GM19238 (cell line): ENCODE results near the gene RAB11FIP3.

Experiments
- DNase-seq: peaks from one replicate; pipeline ENCODE4 v3.0.0; 2011; ENCODE audit warnings: low spot score; ENCODE audit not compliant: insufficient read length

Gene RAB11FIP3

GRCh38 chr16:424033-424622 is 1.3 kb upstream of the RAB11FIP3 start:
- DNase-seq: no peak

- no peak for DNase-seq
These were observed 797 bp upstream of the RAB11FIP3 start for GRCh38 chr16:424623-425081.

GRCh38 chr16:425740-426114 is 278 bp downstream of the RAB11FIP3 start:
- DNase-seq: no peak

DNA sequence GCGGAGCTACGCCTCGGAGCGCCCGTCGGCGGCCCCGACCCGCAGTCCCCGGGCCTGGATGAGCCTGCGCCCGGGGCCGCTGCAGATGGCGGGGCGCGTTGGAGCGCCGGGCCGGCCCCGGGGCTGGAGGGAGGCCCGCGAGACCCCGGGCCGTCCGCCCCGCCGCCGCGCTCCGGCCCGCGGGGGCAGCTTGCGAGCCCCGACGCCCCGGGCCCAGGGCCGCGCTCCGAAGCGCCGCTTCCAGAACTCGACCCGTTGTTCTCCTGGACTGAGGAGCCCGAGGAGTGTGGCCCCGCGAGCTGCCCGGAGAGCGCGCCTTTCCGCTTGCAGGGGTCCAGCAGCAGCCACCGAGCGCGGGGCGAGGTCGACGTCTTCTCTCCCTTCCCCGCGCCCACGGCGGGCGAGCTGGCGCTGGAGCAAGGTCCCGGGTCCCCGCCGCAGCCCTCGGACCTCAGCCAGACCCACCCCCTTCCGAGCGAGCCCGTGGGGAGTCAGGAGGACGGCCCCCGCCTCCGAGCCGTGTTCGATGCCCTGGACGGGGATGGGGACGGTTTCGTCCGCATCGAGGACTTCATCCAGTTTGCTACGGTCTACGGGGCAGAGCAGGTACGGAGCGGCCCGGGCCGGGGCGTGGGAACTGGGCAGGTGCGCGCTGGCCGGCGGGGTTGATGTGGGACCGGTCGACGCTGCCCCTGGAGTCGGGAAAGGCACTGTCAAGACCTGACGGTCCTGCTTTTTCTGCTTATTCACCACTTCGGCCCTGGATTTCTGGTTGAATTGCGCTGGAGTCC is 861 bp downstream of the RAB11FIP3 start:
- peak; percentile 36 for DNase-seq

DNA sequence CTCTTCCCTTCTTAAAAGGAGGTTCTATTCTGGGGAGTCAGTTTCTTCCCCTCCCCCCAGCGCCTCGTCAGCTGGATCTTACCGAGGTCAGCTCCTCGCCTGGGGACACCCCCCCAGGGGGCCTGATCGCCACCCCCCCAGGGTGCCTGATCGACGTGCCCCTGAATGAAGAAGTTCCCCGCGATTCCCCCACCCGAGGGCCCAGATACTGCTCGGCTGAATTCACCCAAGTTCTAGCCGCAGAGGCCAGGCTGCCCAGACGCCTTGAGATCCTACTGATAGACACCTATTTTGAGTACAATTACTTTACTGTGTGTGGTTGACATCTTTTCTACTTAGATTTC is 1.4 kb downstream of the RAB11FIP3 start:
- DNase-seq: no peak

DNA sequence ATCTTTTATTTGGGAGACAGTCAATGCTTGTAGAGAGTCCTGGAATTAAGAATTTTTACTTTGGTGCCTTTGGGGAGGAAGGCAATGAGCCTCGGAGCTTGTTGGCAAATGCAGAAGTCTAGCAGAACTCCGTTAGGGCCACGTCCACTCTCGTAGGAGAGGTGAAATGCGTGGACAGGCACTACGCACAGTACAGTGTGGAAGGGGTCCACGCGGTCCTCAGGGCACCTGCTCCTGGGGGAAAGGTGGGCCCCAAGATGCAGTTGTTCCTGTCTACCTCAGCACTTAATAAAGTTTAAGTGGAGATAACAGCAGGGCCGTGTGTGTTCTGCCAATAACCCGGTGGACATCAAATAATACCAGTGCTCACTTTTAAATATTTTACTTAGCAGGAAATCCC is 1.8 kb downstream of the RAB11FIP3 start:
- no peak for DNase-seq

DNA sequence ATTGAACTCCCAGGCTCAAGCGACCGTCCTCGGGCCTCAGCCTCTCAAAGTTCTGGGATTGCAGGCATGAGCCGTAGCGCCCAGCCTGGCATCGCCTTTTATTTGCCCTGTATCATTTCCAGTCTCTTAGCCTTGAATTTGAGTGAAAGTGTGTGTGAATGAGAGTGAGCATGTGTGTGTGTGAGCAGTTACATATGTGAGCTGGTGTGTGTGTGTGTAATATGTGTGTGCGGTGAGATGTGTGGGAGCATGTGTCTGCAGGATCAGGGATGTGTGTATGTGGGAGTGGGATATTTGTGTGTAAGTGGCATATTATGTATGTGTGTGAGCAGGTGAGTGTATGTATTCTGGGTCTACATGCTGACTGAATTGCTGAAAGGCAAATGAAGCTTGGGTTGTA is 5.5 kb downstream of the RAB11FIP3 start:
- DNase-seq: no peak

DNA sequence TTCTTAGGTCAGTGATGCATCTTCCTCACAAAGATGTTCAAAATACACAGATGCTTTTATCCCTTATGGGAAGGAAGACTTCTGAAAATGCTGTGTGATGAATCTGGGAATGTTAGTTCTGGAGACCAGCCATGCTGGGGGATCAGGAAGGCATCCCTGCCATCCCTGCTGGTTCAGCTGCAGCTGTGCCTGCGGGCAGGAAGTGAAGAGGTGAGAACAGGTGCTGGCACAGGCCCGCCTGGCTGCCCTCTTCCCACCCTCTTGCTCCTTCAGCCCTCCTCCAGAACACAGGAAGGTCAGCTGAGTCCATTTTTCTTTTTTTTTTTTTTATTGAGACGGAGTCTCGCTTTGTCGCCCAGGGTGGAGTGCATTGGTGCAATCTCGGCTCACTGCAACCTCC is 15.2 kb downstream of the RAB11FIP3 start:
- DNase-seq: no peak

GRCh38 chr16:441447-441846 is 16.0 kb downstream of the RAB11FIP3 start:
- DNase-seq: no peak

DNA sequence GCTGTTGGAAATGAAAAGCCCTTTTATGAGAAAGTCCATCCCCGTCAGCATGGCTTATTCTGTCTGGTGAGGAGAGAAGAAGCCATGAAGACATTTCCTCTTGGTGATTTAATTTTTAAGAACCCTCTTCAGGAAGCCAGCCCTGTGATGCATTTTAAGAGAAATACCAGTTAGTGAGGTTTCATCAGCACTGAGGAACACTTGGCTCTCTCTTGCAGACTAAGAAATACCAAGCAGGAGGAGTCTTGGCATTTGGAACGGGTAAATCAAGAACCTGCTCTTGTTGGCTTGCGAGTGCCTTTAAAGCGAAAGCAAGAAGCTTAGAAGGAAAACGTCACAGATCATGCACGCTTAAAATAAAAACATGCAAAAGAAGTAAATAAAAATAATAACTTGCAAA is 17.5 kb downstream of the RAB11FIP3 start:
- no peak for DNase-seq

- DNase-seq: no peak
These were observed 18.6 kb downstream of the RAB11FIP3 start for GRCh38 chr16:444027-444426.

DNA sequence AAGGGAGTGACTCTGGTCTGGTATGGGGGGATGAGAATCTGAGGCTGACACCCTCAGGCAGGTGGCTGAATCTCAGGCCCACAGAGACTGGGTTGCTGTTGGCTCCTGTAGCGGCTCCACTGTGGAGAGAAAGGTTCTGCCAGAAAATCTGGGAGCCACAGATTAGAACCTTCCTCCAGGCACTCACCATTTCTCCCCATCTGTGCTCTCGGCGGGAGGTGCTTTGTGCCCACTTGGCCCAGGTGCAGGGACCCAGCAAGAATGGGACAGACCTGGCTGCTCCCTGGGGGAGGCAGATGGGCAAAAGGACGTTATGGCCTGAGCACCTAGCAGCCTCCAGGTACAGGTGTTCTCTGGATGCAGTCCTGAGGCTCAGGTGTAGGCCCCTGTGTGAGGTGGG is 20.1 kb downstream of the RAB11FIP3 start:
- DNase-seq: no peak

- no peak for DNase-seq
These were observed 24.9 kb downstream of the RAB11FIP3 start for GRCh38 chr16:450385-450784.

DNA sequence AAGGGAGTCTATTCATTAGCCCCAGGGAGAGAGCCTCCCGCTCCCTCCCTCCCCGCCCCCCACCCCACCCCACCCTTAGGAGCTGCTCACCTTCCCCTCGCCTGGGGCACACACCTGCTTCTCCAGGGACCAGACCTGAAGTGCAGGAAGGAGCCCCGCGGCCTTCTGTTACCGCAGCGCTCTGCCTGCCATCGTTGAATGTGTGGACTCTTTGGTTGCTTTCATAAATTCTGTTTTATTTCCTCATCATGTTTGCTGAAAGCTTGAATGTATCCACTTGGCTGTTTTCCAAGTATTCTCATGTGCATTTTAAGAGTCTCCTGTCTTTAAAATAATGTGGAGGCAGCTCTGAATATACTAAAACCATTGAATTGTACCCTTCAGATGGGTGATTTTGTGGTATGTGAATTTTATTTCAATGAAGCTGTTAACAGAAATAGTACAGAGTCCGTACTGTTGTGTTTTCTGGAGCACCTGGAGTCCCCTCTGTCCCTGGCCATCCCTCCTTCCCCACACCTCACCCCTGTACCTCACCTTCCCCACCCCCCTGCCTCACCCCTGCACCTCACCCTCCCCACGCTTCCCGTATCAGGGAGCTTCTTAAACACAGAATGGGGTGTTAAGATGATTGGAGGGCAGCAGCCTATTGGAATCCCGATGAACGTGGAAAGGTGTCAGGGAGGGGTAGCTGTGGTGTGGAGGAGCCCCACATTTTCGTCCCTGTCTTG is 25.5 kb downstream of the RAB11FIP3 start:
- DNase-seq: no peak

- no peak for DNase-seq
These were observed 29.0 kb downstream of the RAB11FIP3 start for GRCh38 chr16:454397-454940.

- no peak for DNase-seq
These were observed 30.0 kb downstream of the RAB11FIP3 start for GRCh38 chr16:455453-455852.

- no peak for DNase-seq
These were observed 31.5 kb downstream of the RAB11FIP3 start for GRCh38 chr16:456891-457483.

DNA sequence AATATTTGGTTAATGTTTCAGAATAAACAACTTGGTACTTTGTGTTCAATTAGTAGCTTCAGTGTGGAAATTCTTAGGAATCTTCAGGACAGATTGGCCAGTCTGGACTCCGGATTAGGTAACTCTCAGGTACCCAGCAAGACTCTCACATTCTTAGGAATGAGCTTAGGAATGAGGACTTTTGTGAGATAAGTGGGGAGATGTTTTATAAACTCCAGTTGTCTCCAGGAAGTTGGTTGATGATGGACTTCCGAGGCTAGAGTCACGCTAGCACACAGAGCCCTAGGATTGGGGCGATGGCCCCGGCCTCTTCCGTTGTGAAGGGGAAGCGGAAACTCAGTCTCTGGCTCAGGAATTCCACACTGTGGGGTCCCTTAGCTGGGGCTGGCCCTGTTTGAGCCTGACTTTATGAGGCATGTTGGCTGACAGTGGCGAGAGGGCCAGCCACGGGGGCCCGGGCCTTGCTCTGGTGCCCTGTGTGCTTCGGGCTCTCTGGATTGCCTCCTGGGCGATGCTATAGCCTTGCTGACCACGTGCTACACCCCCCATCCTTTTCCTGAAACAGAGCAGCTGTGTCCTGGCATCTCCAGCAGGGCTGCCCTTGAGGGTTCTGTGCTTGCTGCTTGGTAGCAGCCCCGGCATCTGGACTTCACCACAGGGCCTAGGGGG is 32.4 kb downstream of the RAB11FIP3 start:
- DNase-seq: no peak

- DNase-seq: no peak
These were observed 34.3 kb downstream of the RAB11FIP3 start for GRCh38 chr16:459761-460160.

GRCh38 chr16:460787-461186 is 35.3 kb downstream of the RAB11FIP3 start:
- no peak for DNase-seq

- no peak for DNase-seq
These were observed 37.6 kb downstream of the RAB11FIP3 start for GRCh38 chr16:463071-463470.
